Keratinocyte (primary cell): ENCODE results near the gene CD36. TPM values are rescaled to one million over a fixed set of nuclear protein-coding genes. Genes with fewer than 3 reads are reported as not detected.

Experiments
- DNase-seq: peaks from one replicate; pipeline ENCODE4 v3.0.0-alpha.2; 2011; ENCODE audit warnings: low read depth, missing footprints, low spot score
- FAIRE-seq: peaks from 2 replicates; lab custom pipeline; 2011; peaks lifted over from hg19 to GRCh38; lab: Jason Lieb, UNC
- H2AFZ ChIP-seq: 2 replicates; pipeline ENCODE4 v1.6.0; 2012; ENCODE audit warnings: low read length, control low read depth, inconsistent platforms; ENCODE audit not compliant: control insufficient read depth
- H3K27ac ChIP-seq: 2 replicates; pipeline ENCODE4 v1.5.1; 2011; ENCODE audit warnings: low read length; ENCODE audit not compliant: control insufficient read depth, insufficient read depth
- H3K27me3 ChIP-seq: 3 replicates; pipeline ENCODE4 v1.6.0; 2011; ENCODE audit warnings: low read length; ENCODE audit not compliant: control insufficient read depth, insufficient read depth; ENCODE audit errors: extremely low read depth
- H3K36me3 ChIP-seq, 2 experiments: 2 replicates in 1 of 2; 3 replicates in 1 of 2; pipeline ENCODE4 v1.5.1; 2011; ENCODE audit warnings: low read length in 2 of 2, mild to moderate bottlenecking in 1 of 2; ENCODE audit not compliant: control insufficient read depth in 2 of 2, insufficient read depth in 2 of 2; ENCODE audit errors: extremely low read depth in 1 of 2
- H3K4me1 ChIP-seq: 3 replicates; pipeline ENCODE4 v1.5.1; 2011; ENCODE audit warnings: low read length; ENCODE audit not compliant: control insufficient read depth, insufficient read depth; ENCODE audit errors: extremely low read depth
- H3K4me2 ChIP-seq: 3 replicates; pipeline ENCODE4 v1.6.0; 2011; ENCODE audit warnings: low read depth, low read length; ENCODE audit not compliant: control insufficient read depth, insufficient read depth; ENCODE audit errors: extremely low read depth
- H3K4me3 ChIP-seq, 3 experiments: fragments of 200-600 bp in 1 of 3; sonication (generic) in 1 of 3; 2 replicates in 2 of 3; 3 replicates in 1 of 3; pipeline ENCODE4 v1.5.1; 2011 to 2016; ENCODE audit warnings: low read length in 3 of 3, mild to moderate bottlenecking in 3 of 3, control low read depth in 2 of 3, inconsistent platforms in 1 of 3, low read depth in 1 of 3, mixed read lengths in 1 of 3, mixed run types in 1 of 3, moderate library complexity in 1 of 3; ENCODE audit not compliant: control insufficient read depth in 2 of 3, insufficient read depth in 2 of 3; ENCODE audit errors: extremely low read depth in 1 of 3
- H3K79me2 ChIP-seq: 2 replicates; pipeline ENCODE4 v1.6.0; 2012; ENCODE audit warnings: low read length; ENCODE audit not compliant: control insufficient read depth, insufficient read depth
- H3K9ac ChIP-seq: 3 replicates; pipeline ENCODE4 v1.6.0; 2011; ENCODE audit warnings: low read length; ENCODE audit not compliant: control insufficient read depth, insufficient read depth; ENCODE audit errors: extremely low read depth
- H3K9me1 ChIP-seq: 3 replicates; pipeline ENCODE4 v1.6.0; 2011; ENCODE audit warnings: low read length; ENCODE audit not compliant: control insufficient read depth, insufficient read depth; ENCODE audit errors: extremely low read depth
- H3K9me3 ChIP-seq: 2 replicates; pipeline ENCODE4 v1.5.1; 2012; ENCODE audit warnings: low read depth, low read length; ENCODE audit not compliant: control insufficient read depth
- H4K20me1 ChIP-seq: 3 replicates; pipeline ENCODE4 v1.6.0; 2011; ENCODE audit warnings: low read length; ENCODE audit not compliant: control insufficient read depth, insufficient read depth; ENCODE audit errors: extremely low read depth
- EZH2 ChIP-seq: IDR thresholded peaks from one replicate; pipeline ENCODE4 v1.6.1; 2012; ENCODE audit warnings: inconsistent platforms, mild to moderate bottlenecking, low read length, moderate library complexity
- dilution Hi-C: fragments of 300-500 bp; cut with MboI; formaldehyde crosslinking; loops from one replicate; pipeline ENCODE4 v1.7.0; 2020; ENCODE audit warnings: low sequenced_read_pairs; ENCODE audit not compliant: extremely low pct_ligation_motif_present
- polyA plus RNA-seq, 5 experiments: library from polyadenylated mRNA; depleted of rRNA in 3 of 5; stranded (reverse) in 3 of 5; stranded (forward) in 1 of 5; unstranded in 1 of 5; fragments of >200 nt; gene quantifications; 1 replicate in 1 of 5; 2 replicates in 3 of 5; 3 replicates in 1 of 5; pipeline versions ENCODE4 v1.2.1 to v1.2.3, GENCODE V29; 2011 to 2012; ENCODE audit warnings: missing spikeins in 2 of 5, low read depth in 1 of 5, low replicate concordance in 1 of 5
- TF ChIP-seq, protein P1 (sequence below), 3 experiments: IDR thresholded peaks in 1 of 3; conservative IDR thresholded peaks in 1 of 3; optimal IDR thresholded peaks in 1 of 3; 2 replicates in 2 of 3; 3 replicates in 1 of 3; pipeline versions ENCODE3 to v1.5.1; 2011; ENCODE audit warnings: low read length in 3 of 3, mild to moderate bottlenecking in 3 of 3, moderate library complexity in 2 of 3, control low read depth in 1 of 3, inconsistent platforms in 1 of 3; ENCODE audit not compliant: insufficient read depth in 2 of 3; ENCODE audit errors: extremely low read depth in 1 of 3

Gene CD36
- polyA plus RNA-seq, 1 donor (not counting 4 experiments of a cell fraction or from before 2014, with no cell fraction given), result 0.59 TPM

DNA sequence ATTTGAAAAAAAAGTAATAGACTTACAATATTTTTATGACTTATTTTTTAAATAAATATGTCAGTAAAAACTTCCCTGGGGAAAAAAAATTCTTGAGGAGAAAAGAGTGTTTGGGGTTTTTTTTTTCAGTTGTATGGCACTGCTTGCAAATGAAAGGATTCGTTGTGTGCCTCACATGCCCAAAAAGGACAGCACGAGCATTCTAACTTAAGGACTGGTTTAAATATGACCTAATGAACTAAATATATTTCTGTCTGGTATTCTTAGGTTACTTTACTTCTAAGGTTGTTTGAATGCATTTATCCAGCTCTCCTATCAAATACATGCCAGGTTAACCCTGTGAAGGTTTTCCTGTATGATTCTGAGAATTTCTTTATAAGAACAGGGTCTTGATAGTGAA is 988 bp upstream of the CD36 start:
- no peaks in the 10 kb centered on the region for H3K9me1 ChIP-seq
- dilution Hi-C loops, result no loop called here
- no peaks in the 10 kb centered on the region for H3K4me1 ChIP-seq
- TF ChIP-seq EZH2, result no peak
- H3K4me3 ChIP-seq, result no peak overlapping the region
- no peak overlapping the region for H3K4me2 ChIP-seq
- no peaks in the 10 kb centered on the region for H4K20me1 ChIP-seq
- no peaks in the 10 kb centered on the region for H3K9me3 ChIP-seq
- H3K27ac ChIP-seq, result no peak overlapping the region
- H3K36me3 ChIP-seq, result no peaks in the 10 kb centered on the region
- H2AFZ ChIP-seq, result no peak overlapping the region
- no peak for FAIRE-seq
- H3K79me2 ChIP-seq, result no peaks in the 10 kb centered on the region
- H3K9ac ChIP-seq, result no peak overlapping the region
- no peaks in the 10 kb centered on the region for H3K27me3 ChIP-seq
- no peak for DNase-seq

DNA sequence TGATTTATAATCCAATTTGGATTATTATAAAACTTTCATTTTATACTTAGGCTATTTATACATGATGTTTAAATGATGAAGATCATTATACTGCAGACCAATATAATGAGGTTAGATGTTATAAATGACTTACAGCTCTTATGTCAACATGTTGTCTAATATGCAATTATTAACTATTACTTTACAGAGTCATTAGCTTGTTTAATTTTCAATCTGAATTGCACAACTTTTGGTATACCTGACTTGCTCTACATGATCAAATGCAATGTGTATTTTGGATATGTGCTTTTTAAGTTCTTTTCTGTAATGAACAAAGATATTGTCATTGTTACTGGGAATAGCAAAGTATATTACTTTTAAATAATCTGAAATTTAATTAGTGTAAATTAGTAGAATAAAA is 569 bp downstream of the CD36 start:
- dilution Hi-C loops, result no loop called here
- Histone ChIP-seq H3K4me3 (no peak overlapping the region), H3K9me1 (no peaks in the 10 kb centered on the region), H4K20me1 (no peaks in the 10 kb centered on the region), H3K27me3 (no peaks in the 10 kb centered on the region), H3K79me2 (no peaks in the 10 kb centered on the region), H3K27ac (no peak overlapping the region), H3K9me3 (no peaks in the 10 kb centered on the region), H3K36me3 (no peaks in the 10 kb centered on the region), H3K4me2 (no peak overlapping the region), H3K4me1 (peaks cover 12% of the 10 kb centered on the region), H2AFZ (no peak overlapping the region), H3K9ac (no peak overlapping the region)
- FAIRE-seq, result no peak
- no peak for TF ChIP-seq EZH2
- TF ChIP-seq, protein P1, sequence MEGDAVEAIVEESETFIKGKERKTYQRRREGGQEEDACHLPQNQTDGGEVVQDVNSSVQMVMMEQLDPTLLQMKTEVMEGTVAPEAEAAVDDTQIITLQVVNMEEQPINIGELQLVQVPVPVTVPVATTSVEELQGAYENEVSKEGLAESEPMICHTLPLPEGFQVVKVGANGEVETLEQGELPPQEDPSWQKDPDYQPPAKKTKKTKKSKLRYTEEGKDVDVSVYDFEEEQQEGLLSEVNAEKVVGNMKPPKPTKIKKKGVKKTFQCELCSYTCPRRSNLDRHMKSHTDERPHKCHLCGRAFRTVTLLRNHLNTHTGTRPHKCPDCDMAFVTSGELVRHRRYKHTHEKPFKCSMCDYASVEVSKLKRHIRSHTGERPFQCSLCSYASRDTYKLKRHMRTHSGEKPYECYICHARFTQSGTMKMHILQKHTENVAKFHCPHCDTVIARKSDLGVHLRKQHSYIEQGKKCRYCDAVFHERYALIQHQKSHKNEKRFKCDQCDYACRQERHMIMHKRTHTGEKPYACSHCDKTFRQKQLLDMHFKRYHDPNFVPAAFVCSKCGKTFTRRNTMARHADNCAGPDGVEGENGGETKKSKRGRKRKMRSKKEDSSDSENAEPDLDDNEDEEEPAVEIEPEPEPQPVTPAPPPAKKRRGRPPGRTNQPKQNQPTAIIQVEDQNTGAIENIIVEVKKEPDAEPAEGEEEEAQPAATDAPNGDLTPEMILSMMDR (optimal IDR thresholded peaks at IDR 0.05 in 1 of 3, IDR thresholded peaks at IDR 0.05 in 1 of 3, conservative IDR thresholded peaks at IDR 0.05 in 1 of 3; ENCODE audit: extremely low read depth in 1 of 3, insufficient read depth in 2 of 3, low read length in 3 of 3), result no peak
- DNase-seq, result no peak

DNA sequence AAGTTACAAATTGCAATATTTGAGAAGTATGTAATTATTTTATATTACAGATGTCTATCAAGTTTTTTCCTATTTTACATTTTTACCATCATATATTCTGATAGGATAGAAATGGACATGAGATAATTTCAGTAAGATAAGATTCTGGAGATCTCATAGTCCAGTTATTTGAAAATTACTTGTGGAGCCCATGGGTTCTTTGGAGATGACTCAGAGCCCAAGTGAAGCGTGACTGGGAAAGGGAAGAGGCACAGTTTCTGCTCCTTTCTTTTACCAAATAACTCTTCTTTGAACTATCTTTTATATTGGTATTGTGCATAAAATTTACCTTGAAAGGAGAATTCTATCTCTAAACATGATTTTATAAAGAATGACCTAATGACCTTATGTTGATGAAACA is 2.4 kb downstream of the CD36 start:
- no peak overlapping the region for H3K4me2 ChIP-seq
- FAIRE-seq, result peak; percentile 9
- H3K27me3 ChIP-seq, result no peaks in the 10 kb centered on the region
- no peaks in the 10 kb centered on the region for H3K36me3 ChIP-seq
- H3K79me2 ChIP-seq, result no peaks in the 10 kb centered on the region
- H3K4me3 ChIP-seq, result no peak overlapping the region
- H3K9me3 ChIP-seq, result no peaks in the 10 kb centered on the region
- H2AFZ ChIP-seq, result no peak overlapping the region
- no peak for DNase-seq
- TF ChIP-seq, protein P1 (optimal IDR thresholded peaks at IDR 0.05 in 1 of 3, IDR thresholded peaks at IDR 0.05 in 1 of 3, conservative IDR thresholded peaks at IDR 0.05 in 1 of 3; ENCODE audit: extremely low read depth in 1 of 3, insufficient read depth in 2 of 3, low read length in 3 of 3), result no peak
- TF ChIP-seq EZH2, result no peak
- no peak overlapping the region for H3K27ac ChIP-seq
- dilution Hi-C loops, result no loop called here
- no peak overlapping the region for H3K9ac ChIP-seq
- H3K4me1 ChIP-seq, result peaks cover 13% of the 10 kb centered on the region
- no peaks in the 10 kb centered on the region for H3K9me1 ChIP-seq
- no peaks in the 10 kb centered on the region for H4K20me1 ChIP-seq
